PC-3 (cell line): ENCODE data around the gene RNF215.

Experiments used
- CTCF ChIP-seq: fragments of 300-600 bp; sonication (generic); conservative IDR thresholded peaks from 2 replicates; pipeline ENCODE4 v1.5.1; 2017; ENCODE audit warnings: antibody characterized with exemption, low read depth, mild to moderate bottlenecking, low read length
- EZH2 ChIP-seq: fragments of 300-600 bp; sonication (generic); IDR thresholded peaks from one replicate; pipeline ENCODE4 v1.6.1; 2017; ENCODE audit warnings: antibody characterized with exemption, mild to moderate bottlenecking, low read length; ENCODE audit not compliant: unreplicated experiment

GRCh38 chr22:30382340-30382739 lies 4.9 kb downstream of the RNF215 start:
- TF ChIP-seq CTCF (no peak), EZH2 (no peak)
